SK-N-SH treated with all-trans-retinoic acid at 6 μM for 48 hours (cell line): ENCODE measurements around the gene FGF5.

Source experiments
- OSR1 ChIP-seq: fragments of 250-450 bp; sonication (Bioruptor Pico); IDR thresholded peaks from 2 replicates; pipeline ENCODE4 v1.8.0; 2022; ENCODE audit warnings: moderate library complexity, mild to moderate bottlenecking, inconsistent platforms
- PPARA ChIP-seq: fragments of 250-450 bp; sonication (Bioruptor Pico); IDR thresholded peaks from 2 replicates; pipeline ENCODE4 v1.5.0; 2020; ENCODE audit warnings: mild to moderate bottlenecking, borderline replicate concordance
- ZC3H10 ChIP-seq: fragments of 250-450 bp; sonication (Bioruptor Pico); IDR thresholded peaks from 2 replicates; pipeline ENCODE4 v1.5.1; 2021; ENCODE audit warnings: mild to moderate bottlenecking, moderate library complexity

GRCh38 chr4:80221161-80221560, 45.3 kb upstream of the FGF5 start:
- TF ChIP-seq OSR1 = no peak
- no peak for TF ChIP-seq PPARA (CRISPR knock-in tag)
- no peak for TF ChIP-seq ZC3H10
